ACC112 (cell line): ENCODE results near the gene SPRY4.

ENCODE experiments used
- H2AFZ ChIP-seq: fragments of 200-600 bp; sonication (generic); one replicate; pipeline ENCODE4 v1.6.0; 2017; ENCODE audit warnings: antibody characterized with exemption, low read length; ENCODE audit not compliant: unreplicated experiment
- H3K27ac ChIP-seq: fragments of 200-600 bp; sonication (generic); 2 replicates; pipeline ENCODE4 v1.5.1; 2014; ENCODE audit warnings: low read depth, mild to moderate bottlenecking, antibody characterized with exemption, low read length, moderate library complexity
- H3K27me3 ChIP-seq: fragments of 200-600 bp; sonication (generic); 2 replicates; pipeline ENCODE4 v1.6.1; 2014; ENCODE audit warnings: mild to moderate bottlenecking, antibody characterized with exemption, low read length, moderate library complexity, mixed read lengths; ENCODE audit not compliant: insufficient read depth
- H3K36me3 ChIP-seq: fragments of 200-600 bp; sonication (generic); 2 replicates; pipeline ENCODE4 v1.6.1; 2016; ENCODE audit warnings: mild to moderate bottlenecking, antibody characterized with exemption, low read length, moderate library complexity, mixed read lengths; ENCODE audit not compliant: insufficient read depth
- H3K4me1 ChIP-seq: fragments of 200-600 bp; sonication (generic); one replicate; pipeline ENCODE4 v1.6.1; 2016; ENCODE audit warnings: low read length, mixed read lengths; ENCODE audit not compliant: insufficient read depth, unreplicated experiment, control insufficient read depth
- H3K4me3 ChIP-seq: fragments of 200-600 bp; sonication (generic); 2 replicates; pipeline ENCODE4 v1.5.1; 2014; ENCODE audit warnings: mild to moderate bottlenecking, low read depth, low read length
- H3K79me2 ChIP-seq: fragments of 200-600 bp; sonication (generic); one replicate; pipeline ENCODE4 v1.6.0; 2016; ENCODE audit warnings: low read length; ENCODE audit not compliant: control insufficient read depth, unreplicated experiment, insufficient read depth

The SPRY4 gene

DNA sequence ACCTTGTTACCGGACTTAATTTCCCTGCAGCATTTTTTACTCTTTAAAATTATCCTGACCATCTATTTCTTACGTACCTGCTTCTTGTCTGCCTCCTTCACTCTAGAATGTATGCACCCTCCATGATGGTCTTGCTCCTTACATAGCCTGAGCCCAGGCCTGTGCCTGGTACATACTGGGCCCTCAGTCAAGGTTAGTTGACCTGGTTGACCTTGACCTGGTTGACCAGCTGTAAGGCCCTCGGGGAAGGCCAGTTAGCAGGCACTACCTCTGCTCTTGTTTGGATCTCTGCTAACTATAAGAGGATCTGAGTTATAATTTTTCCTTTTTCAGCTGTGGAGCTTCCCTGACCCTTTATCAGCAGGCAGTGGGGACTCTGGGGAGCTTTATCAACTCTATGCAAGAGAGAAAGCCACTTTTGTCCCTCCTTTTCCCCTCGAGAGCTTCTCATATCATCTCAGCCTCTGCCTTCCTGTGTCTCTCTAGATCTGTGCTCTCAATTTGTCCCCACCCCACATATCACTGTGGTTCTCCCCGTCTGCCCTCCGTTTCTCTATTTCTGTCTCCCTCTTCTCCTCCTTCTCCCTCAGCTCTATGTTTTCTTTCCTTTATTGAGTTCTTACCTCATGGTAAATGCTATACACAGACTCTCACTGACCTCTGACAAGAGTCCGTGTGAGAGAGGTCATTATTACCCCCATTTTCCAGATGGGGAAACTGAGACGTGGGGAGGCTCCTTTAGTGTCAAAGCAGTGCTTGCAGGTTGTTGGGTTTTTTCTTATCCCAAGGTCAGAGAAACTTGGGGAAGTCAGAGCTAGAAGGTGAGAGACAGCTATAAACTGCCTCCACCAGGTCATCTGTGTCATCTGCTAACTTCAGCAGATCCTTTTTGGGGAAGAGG lies 28.6 kb downstream of the SPRY4 start:
- Histone ChIP-seq H3K4me1 (peaks cover 22% of the 10 kb centered on the region), H2AFZ (no peak overlapping the region), H3K4me3 (no peak overlapping the region), H3K79me2 (peaks cover 7% of the 10 kb centered on the region), H3K27me3 (no peaks in the 10 kb centered on the region), H3K27ac (no peak overlapping the region), H3K36me3 (peaks cover 3% of the 10 kb centered on the region; the same call in 1 of the 2 replicates)

DNA sequence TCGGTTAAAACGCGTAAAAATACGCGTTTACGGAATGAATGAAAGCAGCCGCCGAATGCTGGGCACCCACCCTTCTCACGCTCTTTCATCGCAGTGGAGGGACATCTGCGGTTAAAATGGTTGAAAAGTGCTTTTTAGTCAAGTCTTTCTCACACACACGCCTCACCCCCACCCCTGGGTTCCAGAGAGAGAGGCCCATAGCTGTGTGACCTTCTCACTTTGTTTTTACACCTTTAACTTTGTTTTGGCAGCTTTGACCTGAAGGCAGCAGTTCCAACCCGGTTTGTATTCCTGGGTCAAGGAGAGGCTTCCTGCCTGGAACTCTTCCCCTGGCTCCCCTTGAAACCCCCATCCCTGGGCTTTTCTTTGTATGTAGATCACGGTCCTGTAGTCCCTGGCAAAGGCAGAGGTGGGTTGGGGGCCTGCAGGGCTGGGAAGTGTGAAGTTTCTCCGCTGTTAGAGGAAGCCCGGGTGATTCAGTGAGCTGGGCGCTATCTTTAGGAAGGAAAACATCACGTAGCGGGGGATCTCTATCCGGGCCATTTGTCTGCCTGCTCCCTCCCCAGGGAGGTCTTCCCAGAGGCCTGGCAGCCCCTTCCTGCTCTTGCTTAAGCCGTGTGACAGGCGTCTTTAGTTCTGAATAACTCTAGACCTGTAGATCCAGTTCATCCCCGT lies 29.6 kb downstream of the SPRY4 start:
- Histone ChIP-seq H3K79me2 (peaks cover 7% of the 10 kb centered on the region), H3K27ac (no peak overlapping the region), H2AFZ (no peak overlapping the region), H3K4me1 (peaks cover 29% of the 10 kb centered on the region), H3K4me3 (no peak overlapping the region), H3K36me3 (peaks cover 3% of the 10 kb centered on the region; the same call in 1 of the 2 replicates), H3K27me3 (no peaks in the 10 kb centered on the region)

DNA sequence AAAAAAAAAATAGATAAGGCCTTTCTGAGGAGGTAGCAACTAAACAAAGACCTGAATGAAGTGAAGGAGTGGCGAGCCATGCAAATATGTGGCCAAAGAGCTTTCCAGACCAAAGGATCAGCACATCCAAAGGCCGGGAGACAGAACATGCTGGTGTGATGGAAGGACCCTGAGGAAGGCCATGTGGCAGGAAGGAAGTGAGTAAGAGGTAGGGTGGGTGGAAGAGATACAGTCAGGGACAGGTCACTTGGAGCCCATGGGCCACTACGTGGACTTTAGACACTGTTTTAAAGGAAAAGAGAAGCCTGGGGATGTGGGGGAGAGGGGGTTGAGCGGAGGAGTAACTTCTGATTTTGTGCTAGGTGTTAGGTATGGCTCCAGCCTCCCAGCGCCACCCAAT lies 31.3 kb downstream of the SPRY4 start:
- Histone ChIP-seq H3K27ac (peak overlapping the region; percentile 40; the same call in 1 of the 2 replicates), H2AFZ (no peak overlapping the region), H3K36me3 (peaks cover 3% of the 10 kb centered on the region; the same call in 1 of the 2 replicates), H3K79me2 (peaks cover 7% of the 10 kb centered on the region), H3K27me3 (no peaks in the 10 kb centered on the region), H3K4me1 (peaks cover 29% of the 10 kb centered on the region), H3K4me3 (no peak overlapping the region)

- H3K36me3 ChIP-seq, result peaks cover 3% of the 10 kb centered on the region; the same call in 1 of the 2 replicates
- peaks cover 29% of the 10 kb centered on the region for H3K4me1 ChIP-seq
- no peaks in the 10 kb centered on the region for H3K27me3 ChIP-seq
- no peak overlapping the region for H3K4me3 ChIP-seq
- no peak overlapping the region for H3K27ac ChIP-seq
- H3K79me2 ChIP-seq, result peaks cover 7% of the 10 kb centered on the region
- H2AFZ ChIP-seq, result no peak overlapping the region
Observed at GRCh38 chr5:142292808-142293207, 32.0 kb downstream of the SPRY4 start.

DNA sequence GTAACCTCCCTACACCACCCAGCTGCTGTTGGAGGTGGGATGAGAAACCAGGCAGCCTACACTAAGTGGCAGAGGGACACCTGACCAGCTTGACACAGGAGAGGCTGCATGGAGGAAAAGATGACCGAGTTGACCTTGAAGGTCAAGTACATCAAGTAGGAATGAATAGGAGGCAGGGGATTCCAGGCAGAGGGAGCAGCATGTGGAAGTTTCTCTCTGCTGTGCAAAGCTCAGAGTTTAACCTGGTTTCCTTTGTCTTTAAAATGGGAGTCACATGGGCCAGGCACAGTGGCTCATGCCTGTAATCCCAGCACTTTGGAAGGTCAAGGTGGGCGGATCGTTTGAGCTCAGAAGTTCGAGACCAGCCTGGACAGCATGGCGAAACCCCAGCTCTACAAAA lies 32.6 kb downstream of the SPRY4 start:
- peaks cover 7% of the 10 kb centered on the region for H3K79me2 ChIP-seq
- no peak overlapping the region for H3K27ac ChIP-seq
- H3K4me1 ChIP-seq, result peaks cover 24% of the 10 kb centered on the region
- H3K27me3 ChIP-seq, result no peaks in the 10 kb centered on the region
- H3K4me3 ChIP-seq, result no peak overlapping the region
- H3K36me3 ChIP-seq, result peaks cover 3% of the 10 kb centered on the region; the same call in 1 of the 2 replicates
- H2AFZ ChIP-seq, result no peak overlapping the region

GRCh38 chr5:142290577-142291299 lies 34.1 kb downstream of the SPRY4 start:
- Histone ChIP-seq H3K4me3 (no peak overlapping the region), H3K27ac (no peak overlapping the region), H3K27me3 (no peaks in the 10 kb centered on the region), H3K4me1 (peaks cover 15% of the 10 kb centered on the region), H2AFZ (no peak overlapping the region), H3K79me2 (peaks cover 3% of the 10 kb centered on the region), H3K36me3 (peaks cover 3% of the 10 kb centered on the region; the same call in 1 of the 2 replicates)

DNA sequence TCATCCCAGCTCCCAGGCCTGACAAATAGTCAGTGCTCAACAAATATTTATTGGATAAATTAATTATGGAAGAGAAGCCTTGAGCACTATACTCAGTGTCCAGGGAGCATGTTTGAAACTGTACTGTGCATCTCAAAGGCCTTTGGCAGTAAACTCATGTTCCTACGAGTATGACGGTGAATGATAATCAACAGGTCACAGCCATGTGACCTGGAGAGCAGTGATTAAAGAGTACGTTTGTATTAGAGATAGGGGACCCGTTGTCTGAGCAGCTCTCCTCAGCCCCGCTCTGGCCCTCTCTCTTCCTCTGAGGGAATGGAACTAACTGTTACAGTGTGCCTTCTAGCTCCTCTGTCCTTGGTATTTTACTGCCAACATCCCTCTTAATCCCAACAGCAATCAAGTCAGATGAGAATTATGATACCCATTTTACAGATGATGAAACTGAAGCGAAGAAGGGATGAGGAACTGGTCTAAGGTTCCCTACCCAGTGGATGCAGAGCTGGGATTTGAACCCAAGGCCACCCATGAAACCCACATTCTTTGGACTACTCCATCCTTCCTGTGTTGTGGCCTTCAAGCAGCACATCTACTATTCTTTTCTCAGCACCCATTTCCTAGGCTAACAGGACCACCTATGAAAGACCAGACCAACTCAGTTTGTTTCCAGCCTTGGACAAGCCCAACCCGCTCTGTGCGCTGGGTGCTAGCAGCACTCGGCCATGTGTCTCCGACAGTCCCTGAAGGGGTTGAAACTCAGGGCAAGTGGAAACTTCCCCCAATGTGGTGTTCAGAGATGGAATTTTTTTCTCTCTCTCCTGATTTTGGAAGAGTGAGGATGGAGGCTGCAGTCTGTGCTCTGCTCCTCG lies 34.9 kb downstream of the SPRY4 start:
- Histone ChIP-seq H3K4me3 (no peak overlapping the region), H3K27ac (no peak overlapping the region), H3K27me3 (no peaks in the 10 kb centered on the region), H2AFZ (no peak overlapping the region), H3K4me1 (peaks cover 15% of the 10 kb centered on the region), H3K36me3 (peaks cover 3% of the 10 kb centered on the region; the same call in 1 of the 2 replicates), H3K79me2 (no peaks in the 10 kb centered on the region)

- no peaks in the 10 kb centered on the region for H3K79me2 ChIP-seq
- H3K27ac ChIP-seq, result no peak overlapping the region
- H3K4me3 ChIP-seq, result no peak overlapping the region
- no peak overlapping the region for H2AFZ ChIP-seq
- H3K36me3 ChIP-seq, result peaks cover 3% of the 10 kb centered on the region; the same call in 1 of the 2 replicates
- H3K4me1 ChIP-seq, result peaks cover 7% of the 10 kb centered on the region
- H3K27me3 ChIP-seq, result no peaks in the 10 kb centered on the region
Observed at GRCh38 chr5:142287973-142288313, 36.9 kb downstream of the SPRY4 start.

GRCh38 chr5:142287096-142287972 lies 37.5 kb downstream of the SPRY4 start:
- Histone ChIP-seq H3K36me3 (no peaks in the 10 kb centered on the region; the same call in 1 of the 2 replicates), H3K4me3 (no peak overlapping the region), H3K4me1 (peaks cover 7% of the 10 kb centered on the region), H3K27me3 (no peaks in the 10 kb centered on the region), H3K27ac (no peak overlapping the region), H2AFZ (no peak overlapping the region), H3K79me2 (no peaks in the 10 kb centered on the region)
